HG03139 (cell line): ENCODE results near the gene P4HA1.
"Not testable (repeated sequence)": the region's sequence is repeated elsewhere in the genome, so short reads cannot be mapped to it uniquely, and the experiment has no call there.

ENCODE experiments used
- ATAC-seq: cut with Tn5 transposase; IDR thresholded peaks from one replicate; pipeline ENCODE4 v1.9.1; 2021; ENCODE audit not compliant: unreplicated experiment

Gene P4HA1

GRCh38 chr10:73096449-73097304, at the start of gene P4HA1:
Gene P4HA1 (minus strand): TSS chr10:73096866. CDS start chr10:73074883, 21,983 bp downstream.
- ATAC-seq = peak; percentile 70

DNA sequence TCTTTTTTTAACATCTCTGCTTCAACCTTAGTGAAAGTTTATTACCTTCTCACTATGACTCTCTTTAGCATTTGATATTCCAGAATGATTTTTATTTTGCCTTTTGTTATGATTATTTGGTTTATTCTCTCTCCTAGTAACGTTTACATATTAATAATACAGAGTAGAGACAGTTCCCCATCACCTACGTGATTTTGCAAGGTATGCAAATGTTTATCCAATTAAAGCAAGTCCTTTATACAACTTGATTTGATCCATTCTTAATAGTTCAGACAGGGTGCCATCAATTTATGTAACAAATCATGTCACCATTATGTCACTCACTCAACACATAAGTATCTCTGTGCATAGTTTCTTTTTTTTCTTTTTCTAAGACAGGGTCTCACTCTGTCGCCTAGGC, 44.9 kb upstream of the P4HA1 start:
- no peak for ATAC-seq

GRCh38 chr10:73139251-73139650, 42.6 kb upstream of the P4HA1 start:
- no peak for ATAC-seq

DNA sequence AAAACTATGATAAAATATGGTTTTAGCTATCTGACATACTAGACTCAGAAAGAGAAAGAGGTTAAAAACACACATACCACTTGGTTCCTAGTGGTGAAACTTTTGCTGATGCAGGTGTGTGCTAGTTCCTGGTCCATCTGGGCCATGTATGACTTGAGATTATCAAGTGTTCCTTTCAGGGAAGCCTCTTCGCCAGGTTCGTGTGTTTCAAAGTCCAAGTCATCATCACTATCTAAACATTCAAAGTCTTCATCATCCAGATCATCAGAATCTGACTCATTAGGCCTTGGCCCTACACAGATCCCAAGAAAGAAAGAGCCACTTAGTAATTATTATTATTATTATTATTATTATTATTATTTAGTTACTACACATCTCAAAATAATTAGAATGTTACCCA, 40.0 kb upstream of the P4HA1 start:
- ATAC-seq = no peak

DNA sequence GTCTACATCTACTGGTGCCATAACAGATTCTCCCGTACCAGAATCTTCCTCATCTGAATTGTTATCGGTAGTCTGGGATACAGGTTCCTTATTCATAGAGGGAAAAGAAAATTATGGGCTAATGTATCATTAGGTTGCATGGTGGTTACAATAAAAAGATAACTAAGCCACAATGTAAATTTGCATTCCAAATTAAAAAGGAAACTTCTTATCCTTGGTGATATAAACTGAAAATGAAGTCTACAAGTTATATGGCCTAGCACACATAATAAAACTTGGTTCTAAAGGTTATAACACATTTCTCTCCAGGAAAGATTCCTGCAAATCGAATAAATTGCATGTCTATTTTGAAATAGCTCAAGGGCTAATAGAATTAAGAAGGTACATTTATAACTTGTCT, 38.1 kb upstream of the P4HA1 start:
- no peak for ATAC-seq

DNA sequence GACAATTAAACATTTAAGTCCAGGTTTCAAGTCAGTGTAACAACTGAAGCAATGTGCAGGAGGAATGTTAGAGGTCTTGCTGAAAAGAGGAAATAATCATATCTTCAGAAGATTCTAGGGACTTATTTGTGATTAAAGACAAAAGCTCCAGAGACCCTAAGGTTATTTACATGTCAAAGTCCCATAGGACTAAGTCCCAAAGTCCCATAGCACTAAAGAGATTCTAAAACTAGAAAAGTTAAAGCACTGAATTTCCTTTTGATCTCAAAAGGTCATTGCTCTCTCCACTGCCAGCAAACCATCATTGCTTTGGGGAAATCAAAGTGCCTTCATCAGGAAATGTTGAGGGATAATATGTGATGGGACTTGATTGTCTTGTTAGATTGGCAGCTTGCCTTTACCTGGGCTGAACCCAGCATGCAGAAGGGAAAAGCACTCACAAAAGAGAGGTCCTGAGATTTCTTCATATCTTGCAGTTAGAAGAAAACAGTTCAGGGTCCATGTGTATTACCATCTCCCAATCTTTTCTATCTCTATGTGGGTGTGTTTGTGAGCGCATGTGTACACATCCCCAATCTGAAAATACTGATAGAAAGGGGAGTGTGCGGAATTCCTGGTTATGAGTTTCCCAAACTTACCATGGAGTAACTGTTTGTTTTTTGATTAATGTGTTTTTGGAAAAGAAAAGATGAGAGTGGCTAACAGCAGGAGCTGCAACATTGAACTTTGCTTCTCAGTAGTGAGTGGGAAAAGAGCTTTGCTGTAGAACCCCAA, 35.4 kb upstream of the P4HA1 start:
- no peak for ATAC-seq

GRCh38 chr10:73131301-73131700, 34.6 kb upstream of the P4HA1 start:
- ATAC-seq = no peak

GRCh38 chr10:73126343-73126742, 29.7 kb upstream of the P4HA1 start:
- no peak for ATAC-seq

GRCh38 chr10:73119952-73120351, 23.3 kb upstream of the P4HA1 start:
- ATAC-seq = no peak

DNA sequence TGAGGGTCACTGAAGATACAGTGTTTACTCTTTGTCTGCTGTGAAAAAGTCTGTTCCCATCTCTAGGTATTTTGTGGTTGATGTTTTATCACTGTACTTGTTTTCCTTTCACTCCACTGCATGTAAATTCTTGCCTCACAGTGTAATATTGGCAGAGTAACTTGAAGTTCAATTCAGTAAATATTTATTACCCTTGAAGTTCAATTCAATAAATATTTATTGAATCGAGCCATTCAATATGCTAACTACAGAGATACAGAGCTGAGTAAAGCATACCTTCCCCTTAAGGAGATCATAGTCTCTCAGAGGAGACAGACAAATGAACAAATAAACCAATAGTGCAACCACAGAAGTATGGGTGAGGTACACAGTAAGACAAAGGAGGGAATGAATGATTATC, 22.8 kb upstream of the P4HA1 start:
- ATAC-seq = no peak

DNA sequence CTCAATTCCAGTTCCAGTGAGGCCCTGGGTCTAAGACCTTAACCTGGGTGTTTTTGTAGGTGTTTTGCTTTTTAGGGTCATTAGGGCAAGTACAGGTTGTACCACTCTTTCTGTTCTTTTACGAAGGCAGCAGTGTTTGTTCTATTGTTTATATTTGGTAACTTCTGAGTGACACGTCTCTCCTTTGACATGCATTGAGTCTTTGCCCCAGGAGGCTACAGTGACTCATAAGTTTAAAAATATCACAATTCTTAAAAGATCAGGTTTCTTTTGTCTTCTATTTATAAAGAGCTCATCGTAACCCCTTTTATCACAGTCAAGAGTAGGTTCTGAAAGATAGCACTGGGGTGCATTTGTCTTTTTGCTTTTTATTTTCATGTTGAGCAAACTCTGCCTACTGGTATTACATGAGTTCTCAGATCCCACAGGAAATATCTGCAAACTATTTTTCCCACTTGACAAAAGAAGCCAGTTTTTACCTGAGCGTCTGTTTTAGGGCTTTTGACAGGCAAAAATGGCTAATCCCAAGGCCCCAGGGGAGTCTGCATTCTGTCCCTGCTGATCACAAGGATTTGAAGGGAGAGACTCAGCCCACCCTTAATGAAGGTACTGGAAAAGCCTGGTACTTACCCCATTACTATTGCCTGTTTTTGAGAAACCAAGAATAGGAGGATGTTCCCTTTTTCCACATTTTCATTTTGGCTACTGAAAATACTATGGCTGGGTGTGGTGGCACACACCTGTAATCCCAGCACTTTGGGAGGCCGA, 21.5 kb upstream of the P4HA1 start:
- no peak for ATAC-seq

- ATAC-seq = no peak
Measured at GRCh38 chr10:73116017-73116416, 19.4 kb upstream of the P4HA1 start.

DNA sequence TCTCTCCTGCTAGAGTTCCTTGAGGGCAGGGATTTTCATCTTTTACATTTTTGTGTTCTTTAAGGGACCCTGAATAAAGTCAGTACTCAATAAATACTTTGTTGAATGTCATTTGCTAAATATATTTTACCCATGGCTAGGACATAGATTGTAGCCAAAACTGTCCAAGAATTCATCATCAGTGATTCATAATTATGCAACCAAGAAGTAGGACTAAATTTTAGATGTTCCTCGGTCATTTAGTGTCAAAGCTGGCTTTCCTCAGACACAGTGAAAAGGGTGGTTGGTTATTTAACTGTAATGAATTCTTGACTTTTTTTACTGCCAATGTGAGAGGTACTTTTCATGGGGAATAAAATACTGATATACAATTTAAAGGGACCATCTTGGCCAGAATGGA, 16.9 kb upstream of the P4HA1 start:
- no peak for ATAC-seq

GRCh38 chr10:73112032-73112431, 15.4 kb upstream of the P4HA1 start:
- ATAC-seq = not testable (repeated sequence)

DNA sequence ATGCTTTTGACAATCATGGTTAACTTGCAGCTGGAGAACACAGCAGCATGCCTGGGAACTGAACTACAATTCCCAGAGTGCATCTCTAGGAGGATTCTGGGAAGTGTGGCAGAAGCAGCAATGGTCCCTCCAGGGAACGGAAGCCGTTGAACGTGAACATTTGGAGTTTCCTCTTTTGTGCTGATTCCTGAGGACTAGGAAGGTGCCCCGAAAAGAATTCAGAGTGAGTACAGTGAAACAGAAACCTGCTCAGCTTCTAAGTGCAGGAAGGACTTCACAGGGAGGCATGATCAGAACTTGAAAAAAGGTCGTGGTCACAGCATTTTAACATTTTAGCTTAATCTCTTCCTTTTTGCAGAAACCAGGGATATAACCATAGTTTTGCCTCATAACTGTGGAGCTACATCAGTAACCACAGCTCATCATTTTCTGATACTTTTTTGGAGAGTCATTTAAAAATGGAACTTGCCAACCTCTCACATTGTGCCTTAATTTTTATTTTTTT, 13.7 kb upstream of the P4HA1 start, which contains the start of gene NUDT13:
Gene NUDT13, plus strand, starts transcription at position 111 of the 505 bp plus-strand sequence. CDS start 3,911 bp downstream, outside the sequence.
- no peak for ATAC-seq

GRCh38 chr10:73109248-73109652, 12.6 kb upstream of the P4HA1 start:
- ATAC-seq = not testable (repeated sequence)

GRCh38 chr10:73106301-73106700, 9.6 kb upstream of the P4HA1 start:
- no peak for ATAC-seq

- no peak for ATAC-seq
Measured at GRCh38 chr10:73099141-73099540, 2.5 kb upstream of the P4HA1 start.

- no peak for ATAC-seq
Measured at GRCh38 chr10:73097305-73097670, 622 bp upstream of the P4HA1 start.

DNA sequence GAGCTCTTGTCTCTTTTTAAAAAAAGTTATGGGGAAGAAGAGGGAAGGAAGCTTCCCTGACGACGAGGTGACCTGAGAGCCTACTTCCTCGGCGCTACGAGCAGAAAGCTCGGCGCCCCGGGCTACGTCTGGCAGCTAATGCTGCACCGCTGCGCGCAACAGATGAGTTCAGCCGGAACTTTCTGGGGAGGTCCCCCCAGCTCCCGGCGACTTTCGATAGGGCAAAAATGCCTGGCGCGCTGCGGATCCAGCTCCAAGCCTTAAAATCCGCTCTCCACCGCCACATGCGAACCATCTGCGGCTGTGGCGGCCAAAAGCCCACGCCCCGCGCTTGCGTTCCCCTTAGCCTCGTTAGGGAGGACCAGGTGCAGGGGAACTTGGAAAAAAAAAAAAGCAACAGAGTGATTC, 621 bp downstream of the P4HA1 start:
- peak; percentile 27 for ATAC-seq

GRCh38 chr10:73095481-73096021, 1.1 kb downstream of the P4HA1 start:
- no peak for ATAC-seq
